Stimulated activated CD4-positive, alpha-beta T cell treated with anti-CD3 and anti-CD28 coated beads, Interleukin-12 subunit alpha, Interleukin-12 subunit beta, amount 100 ng/mL, for 4 hours (primary cell): ENCODE data around the gene RGS12.
A peak's percentile ranks its signal among the peaks of the same experiment; 100 is the strongest.

Source experiments
- DNase-seq: peaks from one replicate; pipeline ENCODE4 v3.0.0-alpha.2; 2020

Gene RGS12, protein sequence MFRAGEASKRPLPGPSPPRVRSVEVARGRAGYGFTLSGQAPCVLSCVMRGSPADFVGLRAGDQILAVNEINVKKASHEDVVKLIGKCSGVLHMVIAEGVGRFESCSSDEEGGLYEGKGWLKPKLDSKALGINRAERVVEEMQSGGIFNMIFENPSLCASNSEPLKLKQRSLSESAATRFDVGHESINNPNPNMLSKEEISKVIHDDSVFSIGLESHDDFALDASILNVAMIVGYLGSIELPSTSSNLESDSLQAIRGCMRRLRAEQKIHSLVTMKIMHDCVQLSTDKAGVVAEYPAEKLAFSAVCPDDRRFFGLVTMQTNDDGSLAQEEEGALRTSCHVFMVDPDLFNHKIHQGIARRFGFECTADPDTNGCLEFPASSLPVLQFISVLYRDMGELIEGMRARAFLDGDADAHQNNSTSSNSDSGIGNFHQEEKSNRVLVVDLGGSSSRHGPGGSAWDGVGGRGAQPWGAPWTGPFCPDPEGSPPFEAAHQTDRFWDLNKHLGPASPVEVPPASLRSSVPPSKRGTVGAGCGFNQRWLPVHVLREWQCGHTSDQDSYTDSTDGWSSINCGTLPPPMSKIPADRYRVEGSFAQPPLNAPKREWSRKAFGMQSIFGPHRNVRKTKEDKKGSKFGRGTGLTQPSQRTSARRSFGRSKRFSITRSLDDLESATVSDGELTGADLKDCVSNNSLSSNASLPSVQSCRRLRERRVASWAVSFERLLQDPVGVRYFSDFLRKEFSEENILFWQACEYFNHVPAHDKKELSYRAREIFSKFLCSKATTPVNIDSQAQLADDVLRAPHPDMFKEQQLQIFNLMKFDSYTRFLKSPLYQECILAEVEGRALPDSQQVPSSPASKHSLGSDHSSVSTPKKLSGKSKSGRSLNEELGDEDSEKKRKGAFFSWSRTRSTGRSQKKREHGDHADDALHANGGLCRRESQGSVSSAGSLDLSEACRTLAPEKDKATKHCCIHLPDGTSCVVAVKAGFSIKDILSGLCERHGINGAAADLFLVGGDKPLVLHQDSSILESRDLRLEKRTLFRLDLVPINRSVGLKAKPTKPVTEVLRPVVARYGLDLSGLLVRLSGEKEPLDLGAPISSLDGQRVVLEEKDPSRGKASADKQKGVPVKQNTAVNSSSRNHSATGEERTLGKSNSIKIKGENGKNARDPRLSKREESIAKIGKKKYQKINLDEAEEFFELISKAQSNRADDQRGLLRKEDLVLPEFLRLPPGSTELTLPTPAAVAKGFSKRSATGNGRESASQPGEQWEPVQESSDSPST (N-terminal part only)

DNA sequence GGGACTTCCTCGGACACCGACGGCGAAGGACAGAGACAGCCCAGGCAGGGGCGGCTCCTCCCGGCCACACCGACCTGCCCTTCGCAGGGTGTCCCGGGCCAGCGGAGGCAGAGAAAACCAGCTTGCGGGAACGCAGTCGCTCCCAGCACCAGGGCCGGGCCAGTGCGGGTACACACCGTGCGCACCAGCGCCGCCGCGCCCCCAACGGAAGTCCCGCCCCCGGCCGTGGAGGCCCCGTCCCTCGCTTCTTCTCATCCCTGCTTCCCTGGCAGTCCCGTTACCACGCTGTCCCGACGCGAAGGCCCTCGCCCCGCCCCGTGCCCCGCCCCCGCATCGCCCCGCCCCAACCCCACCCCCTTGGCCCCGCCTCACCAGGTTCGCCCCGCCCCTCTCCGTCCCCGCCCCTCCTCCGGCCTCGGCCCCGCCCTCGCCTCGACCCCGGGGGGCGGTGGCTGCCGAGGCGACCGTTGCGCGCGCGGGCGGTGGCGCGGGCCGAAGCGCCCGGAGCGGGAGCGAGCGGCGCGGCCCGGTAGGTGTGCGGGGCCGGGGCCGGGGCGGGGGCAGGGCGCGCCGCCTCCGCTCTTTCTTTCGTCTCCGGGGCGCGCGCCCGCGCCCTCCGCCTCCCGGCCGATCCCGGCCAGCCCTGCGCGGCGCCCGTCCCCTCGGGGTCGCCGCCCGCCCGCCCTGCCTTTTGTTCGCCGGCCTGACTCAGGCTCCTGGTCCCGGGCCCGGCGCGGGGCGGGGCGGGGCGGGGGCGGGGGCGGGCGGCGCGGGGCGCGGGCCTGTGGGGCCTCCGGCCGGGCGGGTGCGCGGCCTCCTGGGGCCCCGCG lies at the start of gene RGS12:
Gene RGS12, plus strand, starts transcription at position 451 of the 830 bp plus-strand sequence. CDS start 23,150 bp downstream, outside the sequence.
- peak; percentile 87 for DNase-seq

DNA sequence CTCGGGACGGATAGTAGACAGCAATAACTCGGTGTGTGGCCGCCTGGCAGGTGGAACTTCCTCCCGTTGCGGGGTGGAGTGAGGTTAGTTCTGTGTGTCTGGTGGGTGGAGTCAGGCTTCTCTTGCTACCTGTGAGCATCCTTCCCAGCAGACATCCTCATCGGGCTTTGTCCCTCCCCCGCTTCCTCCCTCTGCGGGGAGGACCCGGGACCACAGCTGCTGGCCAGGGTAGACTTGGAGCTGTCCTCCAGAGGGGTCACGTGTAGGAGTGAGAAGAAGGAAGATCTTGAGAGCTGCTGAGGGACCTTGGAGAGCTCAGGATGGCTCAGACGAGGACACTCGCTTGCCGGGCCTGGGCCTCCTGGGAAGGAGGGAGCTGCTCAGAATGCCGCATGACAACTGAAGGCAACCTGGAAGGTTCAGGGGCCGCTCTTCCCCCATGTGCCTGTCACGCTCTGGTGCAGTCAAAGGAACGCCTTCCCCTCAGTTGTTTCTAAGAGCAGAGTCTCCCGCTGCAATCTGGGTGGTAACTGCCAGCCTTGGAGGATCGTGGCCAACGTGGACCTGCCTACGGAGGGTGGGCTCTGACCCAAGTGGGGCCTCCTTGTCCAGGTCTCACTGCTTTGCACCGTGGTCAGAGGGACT lies 49.6 kb upstream of the RGS12 start:
- no peak for DNase-seq

DNA sequence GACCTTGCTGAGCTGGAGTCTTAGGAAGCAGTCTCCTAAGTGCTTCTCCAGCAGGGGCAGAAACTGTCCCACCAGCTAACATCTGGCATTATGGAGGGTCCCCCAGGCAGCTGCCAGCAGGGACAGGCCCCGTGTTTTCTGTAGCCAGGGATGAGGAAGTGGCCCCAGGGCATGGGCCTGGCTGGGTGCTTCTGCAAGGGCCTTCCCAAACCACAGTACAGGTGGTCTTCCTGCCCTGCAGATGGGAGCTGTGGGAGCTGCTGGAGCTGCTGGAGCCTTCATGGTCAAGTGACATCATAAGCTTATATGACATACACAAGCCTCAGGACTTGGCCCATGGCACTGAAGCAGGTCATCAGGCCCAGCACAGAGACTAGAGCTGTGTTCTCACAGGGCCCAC lies 48.8 kb upstream of the RGS12 start:
- DNase-seq = no peak

DNA sequence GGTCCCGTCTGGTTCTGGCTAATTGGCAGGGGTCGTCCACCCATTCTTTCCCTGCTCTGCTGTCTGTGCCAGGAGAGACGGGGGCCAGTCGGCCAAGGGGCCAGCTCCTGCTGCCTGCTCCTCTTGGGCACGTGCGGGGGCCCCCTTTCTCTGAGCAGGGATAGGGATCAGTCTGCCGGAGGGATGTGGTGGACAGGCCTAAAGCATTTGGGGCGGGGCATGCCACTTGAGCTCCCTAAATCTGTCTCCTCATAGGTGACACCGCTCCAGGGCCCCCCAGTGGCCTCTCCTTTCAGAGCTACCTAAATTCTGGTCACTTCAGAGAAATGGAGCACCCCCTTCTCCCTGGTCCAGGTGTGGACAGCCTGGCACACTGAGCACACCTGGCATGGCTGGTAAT lies 48.1 kb upstream of the RGS12 start:
- no peak for DNase-seq

DNA sequence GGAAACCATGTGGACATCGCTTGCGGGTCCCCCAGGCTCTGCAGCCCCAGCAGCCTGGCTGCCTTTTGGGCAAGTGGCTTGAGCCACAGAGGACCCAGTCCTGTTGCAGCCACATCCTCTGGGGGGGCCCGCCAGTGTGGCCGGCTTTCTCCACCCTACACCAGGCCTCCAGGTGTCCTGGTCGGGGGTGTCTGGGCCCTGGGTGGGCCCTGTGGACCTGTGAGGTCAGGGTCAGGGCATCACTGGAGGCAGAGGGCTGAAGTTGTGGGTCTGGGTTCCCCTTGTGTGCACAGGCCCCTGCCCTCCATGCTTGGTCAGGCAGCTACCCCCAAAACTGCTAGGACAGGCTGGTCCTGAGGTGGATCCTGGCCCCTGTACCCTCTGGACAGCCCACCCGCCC lies 47.1 kb upstream of the RGS12 start:
- no peak for DNase-seq

DNA sequence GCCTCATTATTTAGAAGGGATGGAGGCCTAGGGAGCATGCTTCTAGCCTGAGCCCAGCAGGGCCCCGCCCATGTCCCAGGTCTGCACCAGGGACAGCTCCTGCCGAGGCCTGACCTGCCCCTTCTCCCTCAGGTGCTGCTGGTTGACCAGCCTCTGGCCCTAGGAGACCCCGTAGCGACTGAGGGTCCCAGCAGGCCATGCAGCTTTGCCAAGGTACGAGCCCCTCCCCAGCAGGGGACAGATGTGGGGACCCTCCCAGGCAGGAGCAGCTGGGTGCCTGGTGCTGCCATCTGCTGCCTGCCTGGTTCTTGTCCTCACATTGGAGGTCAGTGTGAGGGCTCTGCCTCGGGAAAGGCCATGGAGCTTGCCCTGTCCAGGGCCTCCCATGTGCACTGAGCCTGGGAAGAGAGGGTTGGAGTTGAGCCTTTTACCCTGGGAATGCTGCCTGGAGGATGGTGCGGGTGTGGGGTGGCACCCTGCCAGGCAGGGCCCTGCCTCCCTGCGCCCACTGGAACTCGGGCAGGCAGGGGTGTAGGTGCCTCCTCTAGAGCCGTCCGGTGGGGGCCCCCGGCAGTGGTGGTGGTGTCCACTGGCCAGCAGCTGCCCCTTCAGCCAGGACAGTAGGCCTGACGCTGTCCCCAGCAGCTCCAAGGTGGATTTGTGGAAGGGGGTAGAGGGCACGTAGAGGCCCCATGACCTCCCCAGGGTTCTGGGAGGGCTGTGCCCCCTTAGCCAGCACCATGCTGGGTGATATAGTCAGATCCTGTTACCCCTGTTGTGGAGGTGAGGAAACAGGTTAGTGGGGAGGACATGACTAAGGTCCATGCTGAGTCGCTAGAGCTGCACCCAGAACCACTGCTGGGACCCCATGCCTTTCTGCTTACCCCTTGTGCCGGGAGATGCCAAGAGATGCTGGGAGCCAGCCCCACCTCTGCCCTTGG lies 46.1 kb upstream of the RGS12 start:
- no peak for DNase-seq

DNA sequence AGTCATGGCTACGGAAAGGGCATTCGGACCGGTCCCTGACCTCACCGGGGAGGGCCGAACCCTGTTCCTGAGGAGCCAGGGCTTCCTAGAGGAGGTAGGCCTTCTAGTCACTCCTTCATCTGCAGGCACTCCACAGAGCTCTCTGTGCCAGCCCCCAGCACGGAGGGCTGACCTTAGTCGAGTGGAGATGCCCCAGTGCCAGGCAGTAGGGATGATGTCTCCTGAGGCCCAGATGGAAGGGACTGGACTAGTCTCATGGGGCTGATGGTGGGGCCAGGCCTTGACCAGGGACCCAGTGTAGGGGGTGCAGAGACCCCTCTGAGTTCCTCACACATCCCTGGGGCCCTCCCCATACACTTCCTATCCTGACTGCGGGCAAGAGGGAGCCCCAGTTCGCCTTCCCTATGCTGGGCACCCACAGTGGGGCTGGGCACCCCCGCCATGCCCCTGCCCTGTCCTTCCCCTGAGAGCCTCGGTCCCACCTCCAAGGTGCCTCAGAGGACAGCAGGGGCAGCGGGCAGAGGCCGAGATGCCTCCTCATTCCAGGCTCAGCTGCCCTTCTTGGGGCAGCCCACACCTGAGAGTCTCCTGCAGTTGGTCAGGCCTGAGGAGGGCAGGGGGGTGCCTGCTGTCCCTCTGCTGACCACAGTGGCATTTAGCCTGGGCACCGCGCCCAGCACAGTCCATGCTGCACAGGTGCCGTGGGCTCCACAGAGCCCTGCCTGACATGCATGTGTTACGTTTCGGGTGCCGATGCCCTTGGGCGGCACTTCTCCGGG lies 45.2 kb upstream of the RGS12 start:
- DNase-seq = no peak

DNA sequence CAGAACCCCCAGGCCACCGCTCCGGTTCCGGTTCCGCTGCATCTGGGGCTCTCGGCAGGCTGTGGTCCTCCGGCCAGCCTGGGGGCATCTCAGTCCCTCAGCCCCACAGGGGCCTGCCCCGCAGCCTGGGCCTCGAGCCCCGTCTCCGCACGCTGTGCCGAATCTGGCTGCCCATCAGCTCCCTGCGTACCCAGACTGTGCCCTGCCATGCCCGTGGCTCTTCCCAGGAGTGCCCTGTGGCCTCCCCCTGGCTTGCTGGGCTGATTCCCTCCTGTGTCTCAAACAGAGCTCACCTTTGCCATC lies 44.7 kb upstream of the RGS12 start:
- no peak for DNase-seq

DNA sequence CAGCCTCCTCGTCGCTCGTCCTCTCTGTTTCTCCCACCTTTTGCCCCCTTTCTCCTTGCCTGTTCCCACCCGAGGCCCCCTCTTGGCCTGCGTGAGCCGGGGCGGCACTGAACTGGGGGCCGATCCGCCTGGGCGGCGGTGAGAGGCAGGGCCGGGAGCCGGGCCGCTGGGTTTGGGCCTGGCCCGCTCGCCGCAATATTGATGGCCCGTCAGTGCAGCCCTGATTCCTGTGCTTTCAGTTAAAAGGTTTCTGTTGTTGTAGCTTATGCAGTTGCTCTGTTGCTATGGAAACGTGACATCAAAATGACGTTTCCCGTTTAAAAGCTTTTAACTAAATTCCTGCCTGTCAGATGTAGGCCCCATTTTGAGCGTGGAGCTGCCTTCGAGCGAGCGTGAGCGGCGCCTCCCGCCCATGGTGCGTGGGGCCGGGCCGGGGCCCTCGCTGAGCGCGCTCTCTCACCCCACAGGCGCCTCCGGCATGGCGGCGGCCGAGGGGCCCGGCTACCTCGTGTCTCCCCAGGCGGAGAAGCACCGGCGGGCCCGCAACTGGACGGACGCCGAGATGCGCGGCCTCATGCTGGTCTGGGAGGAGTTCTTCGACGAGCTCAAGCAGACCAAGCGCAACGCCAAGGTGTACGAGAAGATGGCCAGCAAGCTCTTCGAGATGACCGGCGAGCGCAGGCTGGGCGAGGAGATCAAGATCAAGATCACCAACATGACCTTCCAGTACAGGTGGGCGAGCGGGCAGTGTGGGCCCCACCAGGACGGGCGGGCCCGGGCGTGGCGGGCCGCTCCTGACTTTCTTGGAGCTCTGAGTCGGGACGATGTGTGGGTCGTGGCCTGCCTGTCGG lies 43.8 kb upstream of the RGS12 start, which contains the start of gene MSANTD1:
Gene MSANTD1, plus strand, starts transcription at position 349 of the 851 bp plus-strand sequence. Its CDS starts 64 bp downstream, at position 413.
- no peak for DNase-seq

DNA sequence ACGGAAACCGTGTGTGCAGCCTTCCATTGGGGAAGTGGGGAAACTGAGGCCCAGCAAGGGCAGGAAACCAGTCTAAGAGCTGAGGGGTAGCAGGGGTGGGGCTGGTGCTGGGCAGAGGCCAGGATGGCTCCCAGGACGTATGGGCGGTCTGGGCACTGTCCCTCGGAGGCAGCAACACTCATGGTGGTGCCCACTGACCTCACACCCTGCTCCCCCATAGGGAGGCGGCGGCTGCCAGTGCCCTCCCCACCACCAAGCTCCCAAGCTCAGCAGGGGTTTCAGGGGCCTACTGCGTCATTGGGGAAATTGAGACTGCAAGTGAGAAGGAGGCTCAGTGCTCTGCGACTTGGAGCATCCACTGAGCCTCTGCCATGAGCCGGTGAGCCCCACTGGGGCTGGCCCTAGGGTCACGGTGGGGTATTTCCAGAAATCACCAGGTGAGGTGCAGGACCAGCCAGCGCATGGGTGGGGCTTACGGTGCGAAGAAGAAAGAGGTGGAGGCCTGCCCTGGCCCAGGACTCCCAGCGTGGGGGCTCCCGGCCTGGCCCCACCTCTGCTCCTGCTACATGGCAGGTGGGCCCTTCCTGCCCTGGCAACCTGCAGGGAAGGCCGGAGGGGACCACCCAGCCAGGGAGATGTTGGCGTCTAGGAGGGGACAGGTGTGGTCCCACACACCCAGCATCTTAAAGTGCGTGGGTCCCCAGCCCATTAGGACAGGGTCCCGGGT lies 42.9 kb upstream of the RGS12 start:
- no peak for DNase-seq

DNA sequence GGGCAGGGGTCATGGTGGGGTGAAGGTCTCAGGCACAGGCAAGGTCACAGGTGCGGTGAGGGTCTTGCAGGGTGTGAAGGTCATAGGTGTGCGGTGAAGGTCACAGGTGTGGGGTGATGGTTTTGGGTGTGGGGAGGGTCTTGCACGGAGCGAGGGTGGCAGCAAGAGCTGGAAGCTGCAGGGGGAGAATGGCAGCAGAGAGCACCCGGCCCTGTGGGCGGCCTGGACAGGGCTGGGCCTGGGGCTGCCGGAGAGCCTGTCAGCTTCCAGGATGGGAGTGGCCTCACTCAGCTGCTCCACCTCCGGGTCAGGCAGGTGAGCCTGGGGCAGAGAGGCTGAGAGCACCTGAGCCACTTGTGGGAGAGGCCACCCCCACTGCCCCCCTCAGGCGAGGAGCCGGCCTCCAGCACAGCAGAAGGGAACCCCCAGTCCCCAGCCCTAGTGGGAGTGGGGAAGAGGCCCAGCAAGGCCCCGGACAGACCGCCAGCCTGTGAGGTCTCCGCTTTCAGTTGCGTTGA lies 42.3 kb upstream of the RGS12 start:
- no peak for DNase-seq

DNA sequence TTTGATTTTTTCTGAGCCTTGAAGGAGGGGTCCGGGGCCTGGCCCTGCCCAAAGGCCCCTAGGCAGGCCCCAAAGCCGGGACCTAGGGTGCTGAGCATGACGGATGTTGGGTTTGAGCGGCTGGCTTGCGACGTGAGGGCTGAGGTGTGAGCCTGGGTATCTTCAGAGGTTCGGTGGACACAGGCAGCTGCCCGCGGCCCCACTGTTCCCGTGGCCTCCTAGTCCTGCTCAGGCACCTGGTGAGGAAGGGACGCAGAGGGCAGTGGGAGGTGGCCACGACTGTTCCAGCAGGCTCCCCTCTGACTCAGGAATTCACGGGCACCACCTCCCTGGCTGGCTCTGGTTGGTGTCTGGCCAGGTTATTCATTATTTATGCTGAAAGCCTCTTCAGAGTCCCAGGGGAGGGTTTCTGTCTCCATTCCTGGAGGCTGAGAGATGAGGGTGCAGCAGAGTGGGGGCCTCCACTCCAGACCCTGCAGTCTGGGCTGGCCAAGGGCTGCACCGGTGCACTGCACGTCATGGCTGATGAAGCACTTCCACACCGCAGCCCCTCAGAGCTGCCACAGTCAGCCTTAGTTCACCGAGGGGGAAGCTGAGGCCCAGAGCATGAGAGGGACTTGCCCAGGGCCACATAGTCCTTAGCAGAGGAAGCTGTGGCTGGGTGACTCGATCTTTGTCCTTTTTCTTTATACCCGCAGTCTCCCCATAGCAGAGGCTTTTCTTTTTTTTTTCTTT lies 41.7 kb upstream of the RGS12 start:
- DNase-seq = no peak

DNA sequence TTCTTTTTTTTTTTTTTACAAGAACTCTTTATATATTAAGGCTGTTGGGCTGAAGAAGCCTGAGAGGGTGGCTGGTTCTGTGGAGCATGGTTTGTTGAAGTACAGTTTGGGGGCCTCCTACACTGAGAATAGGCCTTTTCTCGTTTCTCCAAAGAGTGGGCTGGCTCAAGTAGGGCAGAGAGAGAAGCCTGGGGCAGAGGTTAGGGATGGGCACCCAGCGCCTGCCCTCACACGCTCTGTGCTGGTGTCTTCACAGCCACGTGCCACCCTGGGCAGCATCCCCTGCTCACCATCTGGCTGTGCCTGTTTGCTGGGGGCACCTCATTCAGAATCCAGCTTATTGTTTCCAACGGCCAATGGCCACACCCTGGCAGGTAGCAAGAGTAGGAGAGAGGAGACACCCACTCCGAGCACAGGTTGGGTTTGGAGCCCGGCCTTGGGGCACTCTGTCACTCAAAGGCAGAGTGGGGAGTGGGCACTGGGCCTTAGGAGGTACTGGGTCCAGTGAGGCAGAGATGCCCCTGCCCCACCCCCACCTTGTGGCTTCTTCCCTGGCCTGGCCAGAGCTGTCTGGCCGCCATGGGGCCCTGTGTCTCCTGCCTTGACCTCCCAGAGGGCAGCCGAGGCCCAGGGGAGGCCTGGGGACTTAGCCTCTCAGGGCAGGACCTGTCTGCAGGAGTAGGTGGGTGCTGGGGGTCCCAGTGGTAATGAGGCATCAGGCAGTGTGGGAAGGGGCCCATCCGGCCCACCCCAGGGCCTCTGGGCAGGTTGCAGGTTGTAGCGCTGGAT lies 40.9 kb upstream of the RGS12 start:
- DNase-seq = no peak

DNA sequence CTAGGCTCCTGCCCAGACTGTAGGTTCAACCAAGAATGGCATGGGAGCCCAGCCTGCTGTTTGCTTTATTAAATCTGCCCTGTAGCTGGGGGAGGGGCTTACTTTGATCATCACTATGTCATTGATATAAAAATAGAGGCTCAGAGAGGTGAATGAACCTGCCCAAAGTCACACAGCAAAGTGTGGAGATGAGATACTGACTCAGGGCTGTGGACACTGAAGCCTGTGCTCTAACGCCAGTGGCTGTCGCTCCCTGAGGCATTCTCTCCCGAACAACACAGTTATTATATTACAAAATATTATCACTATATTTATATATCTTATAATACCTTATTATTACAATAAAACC lies 40.4 kb upstream of the RGS12 start:
- DNase-seq = no peak

DNA sequence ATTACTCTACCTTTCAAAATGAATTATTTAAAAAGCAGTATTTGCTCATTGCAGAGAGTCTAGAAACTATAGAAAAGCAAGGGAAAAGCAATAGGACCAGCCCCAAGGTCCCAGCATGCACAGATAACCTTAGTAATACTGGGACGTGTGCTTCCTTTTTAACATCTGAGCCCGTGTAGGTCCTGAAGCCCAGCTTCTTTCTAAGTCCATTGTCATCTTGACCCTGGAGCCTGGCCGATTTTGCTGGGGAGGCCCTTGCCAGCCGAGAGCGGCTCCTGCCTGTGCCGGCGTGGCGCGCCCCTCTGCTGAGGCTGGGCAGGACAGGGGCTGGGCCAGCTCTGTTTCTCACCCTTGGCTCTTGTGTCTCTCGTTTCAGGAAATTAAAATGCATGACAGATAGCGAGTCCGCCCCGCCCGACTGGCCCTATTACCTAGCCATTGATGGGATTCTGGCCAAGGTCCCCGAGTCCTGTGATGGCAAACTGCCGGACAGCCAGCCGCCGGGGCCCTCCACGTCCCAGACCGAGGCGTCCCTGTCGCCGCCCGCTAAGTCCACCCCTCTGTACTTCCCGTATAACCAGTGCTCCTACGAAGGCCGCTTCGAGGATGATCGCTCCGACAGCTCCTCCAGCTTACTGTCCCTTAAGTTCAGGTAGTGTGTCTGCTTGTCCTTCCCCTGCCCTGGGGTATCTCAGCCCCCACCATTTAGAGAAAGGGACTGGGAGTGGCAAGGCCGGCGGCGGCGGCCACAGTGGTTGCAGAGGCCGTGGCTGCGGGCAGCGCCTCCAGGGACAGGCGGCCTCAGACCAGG lies 39.8 kb upstream of the RGS12 start:
- no peak for DNase-seq
